Fibroblast of gingiva (primary cell): ENCODE results near the gene BTG2.

Source experiments
- DNase-seq: peaks from one replicate; pipeline ENCODE4 v3.0.0-alpha.2; 2011; ENCODE audit warnings: low read depth

BTG2 gene

DNA sequence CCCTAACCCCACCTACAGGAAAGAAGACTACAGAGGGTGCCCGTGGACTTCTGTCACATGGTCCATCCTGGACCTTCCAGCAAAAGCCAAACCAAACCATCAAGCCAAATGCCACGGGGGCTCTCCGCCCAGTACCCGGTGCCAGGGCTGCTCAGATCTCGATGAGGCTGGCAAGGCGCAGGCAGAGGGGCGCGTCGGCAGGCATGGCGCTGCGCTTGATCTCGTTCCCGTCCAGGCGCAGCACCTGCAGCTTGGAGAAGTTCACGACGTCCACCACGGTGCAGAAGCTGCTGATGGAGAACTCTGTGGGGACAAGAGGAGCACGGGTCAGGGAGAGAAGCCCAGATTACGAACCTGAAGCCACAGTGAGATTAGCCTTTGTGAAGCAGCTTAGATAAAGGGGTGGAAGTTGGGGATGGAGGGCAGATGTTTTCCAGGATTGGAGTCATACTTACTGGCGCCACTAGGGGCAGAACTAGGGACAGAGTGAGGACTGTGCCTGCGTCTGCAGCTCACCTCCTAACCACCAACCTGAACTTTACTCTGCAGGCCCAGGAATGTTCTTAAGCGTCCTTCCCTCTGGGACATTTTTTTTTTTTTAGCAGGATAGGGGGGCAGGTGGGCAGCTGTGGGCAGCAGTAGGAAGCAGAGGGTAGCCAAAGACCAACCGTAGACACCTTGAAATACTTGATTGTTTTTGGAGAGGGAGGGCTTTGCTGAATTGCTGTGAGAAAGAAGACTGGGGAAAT, 37.0 kb downstream of the BTG2 start:
- DNase-seq: no peak

DNA sequence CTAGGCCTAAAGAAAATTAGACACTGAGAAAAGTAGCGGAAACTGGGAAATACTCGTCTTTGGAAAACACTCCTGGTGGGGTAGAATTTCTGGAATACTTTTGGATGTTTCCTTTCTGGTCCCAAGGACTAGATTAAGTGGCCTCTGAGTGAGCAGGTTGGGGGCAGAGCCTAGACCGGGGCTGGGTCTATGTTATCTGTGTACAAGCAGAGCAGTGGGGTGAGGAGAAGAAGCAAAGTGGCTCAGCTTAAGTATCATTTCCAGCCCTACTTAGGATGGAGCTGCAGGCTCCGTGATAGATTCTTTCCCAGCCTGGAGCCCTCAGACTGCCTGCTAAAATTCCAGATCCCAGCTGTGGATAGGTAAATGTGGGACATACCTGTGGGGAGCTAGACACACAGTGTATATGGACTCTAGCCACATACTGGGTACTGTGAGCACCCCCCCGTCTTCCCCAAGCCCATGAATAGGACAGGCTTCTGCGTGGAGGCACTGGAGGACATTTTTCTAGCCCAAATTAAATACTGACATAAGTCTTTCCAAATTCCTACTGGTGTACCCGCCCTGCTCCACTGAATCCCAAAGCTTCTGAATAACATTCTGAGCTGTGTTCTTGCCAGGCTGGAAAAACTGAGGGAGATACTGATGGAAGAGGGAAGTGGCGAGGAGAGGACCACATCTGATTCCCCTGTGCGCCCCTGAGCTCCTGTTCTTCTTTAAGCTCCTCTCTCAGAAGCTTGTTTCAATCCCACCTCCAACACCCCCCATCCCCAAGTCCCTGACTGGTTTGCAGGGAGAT, 38.8 kb downstream of the BTG2 start:
- no peak for DNase-seq

DNA sequence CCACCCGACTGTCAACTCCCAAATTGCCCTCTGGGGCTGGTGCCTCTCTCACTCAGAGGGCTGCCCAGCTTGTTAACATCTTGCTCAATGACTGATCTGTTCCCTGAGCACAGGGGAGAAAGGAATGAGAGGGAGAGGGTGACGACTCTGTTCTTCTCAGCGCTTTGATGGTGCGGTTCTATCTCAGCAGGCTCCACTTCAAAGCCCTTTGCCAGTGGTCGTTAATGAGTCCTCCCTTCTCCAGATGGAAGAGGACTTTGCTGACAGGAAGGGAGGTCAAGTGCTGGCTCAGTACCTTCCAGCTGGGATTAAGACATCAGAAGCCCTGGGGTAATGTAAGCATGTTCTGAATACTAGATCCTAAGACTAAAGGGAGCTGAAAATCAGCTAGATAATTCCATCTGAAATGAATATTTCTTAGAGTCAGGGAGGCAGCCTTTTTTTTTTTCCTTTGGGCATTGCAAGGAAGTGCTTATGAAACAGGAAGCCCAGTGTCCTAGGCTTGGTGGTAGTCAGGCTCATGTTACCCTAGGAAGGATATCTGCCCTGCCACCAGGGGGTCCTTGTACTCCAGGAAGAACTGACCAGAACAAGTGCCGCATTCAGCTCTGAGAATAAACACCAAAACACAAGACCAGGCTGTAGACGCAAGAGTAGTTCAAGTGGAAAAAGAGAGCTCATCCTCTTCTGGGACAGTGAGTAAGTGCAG, 40.9 kb downstream of the BTG2 start:
- peak; percentile 6 for DNase-seq

DNA sequence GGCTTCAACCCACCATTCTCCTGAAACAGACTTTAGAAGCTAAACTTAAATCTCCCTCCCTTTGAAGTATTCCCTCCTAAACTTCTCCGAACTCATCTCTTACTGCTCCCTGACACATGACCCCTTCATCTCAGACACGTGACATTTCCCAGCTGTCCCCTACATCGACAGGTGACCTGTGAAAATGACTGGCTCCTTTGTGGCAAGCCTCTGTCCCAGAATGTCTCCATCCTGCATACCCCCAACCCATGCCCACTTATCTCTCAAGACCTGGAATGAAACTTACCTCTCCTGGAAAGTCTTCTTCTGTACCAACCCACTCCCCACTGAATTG, 41.4 kb downstream of the BTG2 start:
- DNase-seq: no peak

DNA sequence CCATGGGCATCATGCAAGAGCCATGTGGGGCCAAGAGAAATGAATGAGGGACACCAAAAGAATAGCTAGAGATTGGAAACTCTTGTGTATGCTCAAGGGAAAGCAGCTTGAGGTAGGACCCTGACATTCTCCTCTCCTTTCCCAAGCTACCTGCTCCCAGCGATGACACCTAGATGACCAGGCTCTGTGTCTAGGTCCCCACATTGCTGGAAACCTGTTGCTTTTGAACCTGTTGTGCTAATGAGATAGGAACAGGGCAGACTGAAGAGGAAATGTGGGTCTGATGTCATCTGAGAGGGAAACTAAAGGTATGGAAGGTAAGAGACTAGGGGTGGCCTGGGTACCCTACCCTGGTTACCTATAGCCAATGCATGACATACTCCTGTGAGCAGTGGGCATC, 43.8 kb downstream of the BTG2 start:
- DNase-seq: no peak

DNA sequence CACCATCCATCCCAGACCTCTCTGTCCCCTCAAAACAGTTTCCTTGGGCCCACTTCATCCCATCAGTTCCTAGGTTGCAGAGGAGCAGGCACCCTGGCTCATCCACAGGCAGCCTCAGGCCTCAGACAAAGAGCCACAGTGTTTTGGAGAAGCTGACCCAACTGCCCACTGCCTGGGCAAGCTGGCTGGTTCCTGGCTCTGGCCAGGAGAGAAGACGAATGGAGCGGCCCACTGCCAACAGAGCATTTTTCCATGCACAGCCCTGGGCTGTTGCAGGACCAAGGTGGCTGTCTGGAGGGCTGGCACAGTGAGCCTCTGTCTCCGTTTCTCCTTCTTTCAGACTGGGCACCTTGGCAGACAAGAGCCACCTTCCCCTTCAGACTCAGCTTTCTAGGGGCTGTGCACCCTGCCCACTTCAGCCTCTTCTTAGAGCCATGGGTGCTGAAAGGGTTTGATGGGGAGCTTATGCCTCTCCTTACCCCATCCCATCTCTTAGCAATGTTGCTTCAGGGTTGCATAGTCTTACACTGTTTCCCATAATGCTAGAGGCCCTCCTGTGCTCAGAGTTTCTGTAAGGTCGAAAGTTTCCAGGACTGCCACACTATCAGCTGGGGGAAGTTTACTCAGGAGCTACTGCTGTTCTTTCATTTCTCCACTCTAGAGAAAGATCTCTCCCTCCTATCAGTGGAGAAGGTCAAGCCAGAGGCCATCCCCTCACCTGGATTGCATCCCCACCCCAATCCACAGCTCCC, 44.6 kb downstream of the BTG2 start:
- no peak for DNase-seq

DNA sequence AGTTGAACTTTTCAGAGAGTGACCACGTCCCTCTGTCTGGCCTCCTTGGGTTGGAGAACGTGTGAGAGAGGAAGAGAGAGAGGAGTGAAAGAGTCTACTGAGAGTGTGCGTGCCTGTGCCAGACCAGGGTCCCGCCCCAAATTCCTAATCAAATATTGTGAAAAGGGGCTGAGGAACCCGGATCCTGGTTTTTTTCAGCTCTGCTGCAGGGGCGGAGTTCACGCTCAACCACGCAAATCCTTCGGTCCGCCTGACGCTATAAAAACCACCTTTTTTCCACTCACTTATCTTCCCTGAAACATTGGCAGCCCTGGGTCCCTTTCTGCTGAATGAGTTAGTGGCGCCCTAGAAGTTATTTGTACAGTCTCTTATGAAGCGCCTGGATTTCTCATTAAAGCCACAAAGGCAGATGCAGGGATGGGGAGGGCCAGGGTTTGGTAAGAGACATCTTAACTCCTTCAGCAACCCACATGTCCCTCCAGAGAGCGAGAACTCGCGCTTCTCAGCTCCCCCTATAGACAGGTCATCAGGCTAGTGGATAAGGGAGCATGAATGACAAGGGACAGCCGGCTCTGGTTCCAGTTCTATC, 45.8 kb downstream of the BTG2 start, which contains the start of gene FMOD:
TSS of gene FMOD (minus strand) at position 86 of the 589 bp plus-strand sequence. CDS start 2,852 bp downstream, outside the sequence.
- peak; percentile 11 for DNase-seq

DNA sequence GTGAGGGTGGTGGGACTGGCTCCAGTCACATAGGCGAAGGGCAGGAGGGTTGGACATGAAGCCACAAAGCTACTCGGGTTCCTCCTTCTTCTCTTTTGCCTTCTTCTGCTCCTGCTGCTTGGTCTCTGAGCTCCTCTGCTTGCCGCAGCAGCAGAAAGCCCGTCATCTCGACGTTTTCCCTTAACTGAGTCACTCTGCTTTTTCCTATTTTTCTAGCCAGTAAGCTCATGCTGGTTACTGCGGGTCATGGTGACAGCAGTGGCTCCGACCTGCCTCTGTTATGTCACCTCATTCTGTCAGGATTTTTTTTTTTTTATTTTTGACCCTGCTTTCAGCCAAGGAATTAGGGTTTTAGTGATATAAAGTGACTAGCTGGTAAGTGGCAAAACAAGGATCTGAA, 48.2 kb downstream of the BTG2 start:
- DNase-seq: no peak

DNA sequence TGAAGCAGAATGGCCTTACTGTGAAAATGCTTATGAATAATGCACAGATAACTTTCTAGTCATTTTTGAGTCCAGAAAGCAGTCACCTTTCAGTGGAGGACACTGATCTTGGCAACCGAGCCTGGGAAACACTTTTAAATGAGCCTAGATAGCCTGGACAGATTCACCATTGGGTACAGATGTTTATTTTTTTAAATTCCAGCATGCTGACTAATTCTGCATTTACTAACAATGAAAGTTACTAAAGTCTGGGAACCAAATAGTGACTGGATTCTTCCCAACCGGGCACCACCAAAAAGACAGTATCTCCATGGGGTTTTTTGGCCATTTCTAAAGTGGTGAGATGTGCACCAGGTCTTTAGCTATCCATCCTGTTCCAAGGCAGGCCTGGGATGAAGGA, 48.9 kb downstream of the BTG2 start:
- DNase-seq: peak; percentile 53

DNA sequence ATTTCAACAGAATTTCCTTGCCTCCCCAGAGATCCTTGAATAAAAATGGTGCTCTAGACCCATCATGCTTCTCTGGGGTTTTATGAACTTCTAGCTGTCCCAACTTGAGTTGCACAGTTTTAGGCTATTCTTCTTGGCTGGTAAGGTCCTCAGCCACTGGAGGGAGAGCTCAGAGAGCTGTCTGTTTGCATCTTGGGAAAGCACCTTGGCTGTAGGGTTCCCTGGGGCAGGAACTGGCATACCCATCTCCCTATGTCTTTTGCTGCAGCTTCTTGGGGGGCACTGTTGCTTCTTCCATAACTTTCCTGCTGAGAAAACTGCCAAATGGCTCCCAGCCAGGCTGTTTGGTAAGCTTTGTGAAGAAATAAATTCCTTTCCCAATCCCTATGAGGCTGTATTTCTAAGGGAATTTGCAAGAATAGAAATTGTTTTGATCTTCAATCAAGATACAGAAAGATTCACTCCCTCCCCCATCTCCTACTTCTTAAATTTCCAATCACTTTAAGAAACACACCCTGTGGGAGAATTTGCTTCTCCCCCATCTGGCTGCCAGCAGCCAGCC, 53.8 kb downstream of the BTG2 start:
- peak; percentile 64 for DNase-seq
